OCI-LY1 (cell line): Measurements from ENCODE around the gene NBDY.
A peak's percentile ranks its signal among the peaks of the same experiment; 100 is the strongest.

Experiments used
- H2AFZ ChIP-seq: fragments of 200-600 bp; sonication (generic), shearing (Covaris generic); 2 replicates; pipeline ENCODE4 v1.6.0; 2014; ENCODE audit warnings: antibody characterized with exemption, mild to moderate bottlenecking, low read length
- H3F3A ChIP-seq: fragments of 200-600 bp; sonication (generic), shearing (Covaris generic); 2 replicates; pipeline ENCODE4 v1.6.0; 2014; ENCODE audit warnings: mild to moderate bottlenecking, antibody characterized with exemption, low read length, moderate library complexity; ENCODE audit not compliant: insufficient read depth
- H3K27ac ChIP-seq: fragments of 200-600 bp; sonication (generic); 2 replicates; pipeline ENCODE4 v1.5.1; 2014; ENCODE audit warnings: low read length, mixed run types, mild to moderate bottlenecking, low read depth; ENCODE audit not compliant: poor library complexity, severe bottlenecking
- H3K27me3 ChIP-seq: fragments of 200-600 bp; sonication (generic); 2 replicates; pipeline ENCODE4 v1.6.0; 2014; ENCODE audit warnings: antibody characterized with exemption, mild to moderate bottlenecking, low read length, moderate library complexity; ENCODE audit not compliant: insufficient read depth
- H3K36me3 ChIP-seq: fragments of 200-600 bp; sonication (generic); 2 replicates; pipeline ENCODE4 v1.6.1; 2014; ENCODE audit warnings: mild to moderate bottlenecking, antibody characterized with exemption, low read length, moderate library complexity, mixed read lengths; ENCODE audit not compliant: insufficient read depth
- H3K4me1 ChIP-seq: fragments of 200-600 bp; sonication (generic); 2 replicates; pipeline ENCODE4 v1.5.1; 2014; ENCODE audit warnings: mild to moderate bottlenecking, low read length, moderate library complexity; ENCODE audit not compliant: insufficient read depth, severe bottlenecking
- H3K4me2 ChIP-seq: fragments of 200-600 bp; sonication (generic), shearing (Covaris generic); 2 replicates; pipeline ENCODE4 v1.6.1; 2014; ENCODE audit warnings: low read length
- H3K4me3 ChIP-seq: fragments of 200-600 bp; sonication (generic); 2 replicates; pipeline ENCODE4 v1.5.1; 2014; ENCODE audit warnings: low read length, low read depth, mild to moderate bottlenecking, mixed read lengths; ENCODE audit not compliant: poor library complexity, severe bottlenecking
- H3K79me2 ChIP-seq: fragments of 200-600 bp; shearing (Covaris generic); 2 replicates; pipeline ENCODE4 v1.6.1; 2016; ENCODE audit warnings: mixed run types, low read length, mixed read lengths; ENCODE audit not compliant: insufficient read depth
- H3K9ac ChIP-seq: fragments of 200-600 bp; sonication (generic), shearing (Covaris generic); 2 replicates; pipeline ENCODE4 v1.6.1; 2014; ENCODE audit warnings: mild to moderate bottlenecking, low read length, mixed read lengths
- H3K9me2 ChIP-seq: fragments of 200-600 bp; sonication (generic), shearing (Covaris generic); 2 replicates; pipeline ENCODE4 v1.6.1; 2014; ENCODE audit warnings: low read depth, mild to moderate bottlenecking, low read length, mixed read lengths
- H3K9me3 ChIP-seq: fragments of 200-600 bp; shearing (Covaris generic); 2 replicates; pipeline ENCODE4 v1.6.1; 2014; ENCODE audit warnings: low read length, mixed read lengths
- H4K20me1 ChIP-seq: fragments of 200-600 bp; sonication (generic), shearing (Covaris generic); 2 replicates; pipeline ENCODE4 v1.6.0; 2016; ENCODE audit warnings: mild to moderate bottlenecking, low read length; ENCODE audit not compliant: insufficient read depth
- CTCF ChIP-seq: fragments of 200-600 bp; sonication (generic), shearing (Covaris generic); IDR thresholded peaks from 2 replicates; pipeline ENCODE4 v1.5.1; 2017; ENCODE audit warnings: mild to moderate bottlenecking, antibody characterized with exemption, low read length, moderate library complexity, mixed read lengths
- EZH2 ChIP-seq: fragments of 200-600 bp; sonication (generic), shearing (Covaris generic); IDR thresholded peaks from 2 replicates; pipeline ENCODE4 v1.8.0; 2017; ENCODE audit warnings: borderline replicate concordance, mixed run types, mild to moderate bottlenecking, antibody characterized with exemption, low read length, moderate library complexity, mixed read lengths

The NBDY gene

GRCh38 chrX:56792270-56793111 lies 63.4 kb downstream of the NBDY start:
- Histone ChIP-seq H4K20me1 (no peaks in the 10 kb centered on the region), H3K79me2 (no peaks in the 10 kb centered on the region), H3K9ac (no peak overlapping the region; the same call in 1 of the 2 replicates), H3K9me3 (no peaks in the 10 kb centered on the region), H3K36me3 (no peaks in the 10 kb centered on the region), H3F3A (no peaks in the 10 kb centered on the region), H2AFZ (no peak overlapping the region), H3K4me1 (peaks cover 18% of the 10 kb centered on the region), H3K4me3 (no peak overlapping the region), H3K4me2 (no peak overlapping the region; the same call in 1 of the 2 replicates), H3K27ac (peak overlapping the region; percentile 53), H3K9me2 (no peaks in the 10 kb centered on the region), H3K27me3 (no peaks in the 10 kb centered on the region)
- TF ChIP-seq EZH2 (no peak), CTCF (no peak)

GRCh38 chrX:56793112-56793430 lies 64.0 kb downstream of the NBDY start:
- no peak overlapping the region for H3K9ac ChIP-seq
- H3K4me2 ChIP-seq = no peak overlapping the region
- H3K9me3 ChIP-seq = no peaks in the 10 kb centered on the region
- H3K27me3 ChIP-seq = no peaks in the 10 kb centered on the region
- H3F3A ChIP-seq = no peaks in the 10 kb centered on the region
- no peaks in the 10 kb centered on the region for H3K9me2 ChIP-seq
- no peaks in the 10 kb centered on the region for H3K79me2 ChIP-seq
- no peaks in the 10 kb centered on the region for H3K36me3 ChIP-seq
- H3K4me1 ChIP-seq = peaks cover 18% of the 10 kb centered on the region
- H4K20me1 ChIP-seq = no peaks in the 10 kb centered on the region
- H3K4me3 ChIP-seq = no peak overlapping the region
- no peak for TF ChIP-seq CTCF
- no peak overlapping the region for H2AFZ ChIP-seq
- H3K27ac ChIP-seq = no peak overlapping the region

GRCh38 chrX:56793521-56794320 lies 64.7 kb downstream of the NBDY start:
- H2AFZ ChIP-seq = no peak overlapping the region
- no peak overlapping the region for H3K4me2 ChIP-seq
- H3K9me2 ChIP-seq = no peaks in the 10 kb centered on the region
- H3K4me1 ChIP-seq = peaks cover 18% of the 10 kb centered on the region
- no peak overlapping the region for H3K27ac ChIP-seq
- H3K9ac ChIP-seq = no peak overlapping the region
- H3K27me3 ChIP-seq = no peaks in the 10 kb centered on the region
- no peak overlapping the region for H3K4me3 ChIP-seq
- no peaks in the 10 kb centered on the region for H3K9me3 ChIP-seq
- H3K36me3 ChIP-seq = no peaks in the 10 kb centered on the region
- H4K20me1 ChIP-seq = no peaks in the 10 kb centered on the region
- TF ChIP-seq CTCF = no peak
- no peak for TF ChIP-seq EZH2
- H3K79me2 ChIP-seq = no peaks in the 10 kb centered on the region
- no peaks in the 10 kb centered on the region for H3F3A ChIP-seq
